Pancreas (tissue), 10 donors: ENCODE measurements around the gene LTO1. TPM values are rescaled to one million over a fixed set of nuclear protein-coding genes. Genes with fewer than 3 reads are reported as not detected.
A peak's percentile ranks its signal among the peaks of the same experiment; 100 is the strongest.

Experiments
- ATAC-seq, 4 donors: fragments of 200-7000 bp; cut with Tn5 transposase; one replicate each; pipeline versions ENCODE4 v1.8.0 to v1.9.1; 2020; ENCODE audit warnings: mild to moderate bottlenecking in 4 of 4, moderate library complexity in 4 of 4
- DNase-seq, 6 donors: peaks; one replicate each; pipeline ENCODE4 v3.0.0-alpha.2; 2020
- FAIRE-seq: peaks from 2 replicates; lab custom pipeline; 2012; peaks lifted over from hg19 to GRCh38; lab: Jason Lieb, UNC
- H3K27ac ChIP-seq, 4 donors: fragments of 200-600 bp; sonication (generic); 1 replicate in 3 of 4; 2 replicates in 1 of 4; pipeline versions ENCODE4 v1.5.0 to v1.8.0; 2020
- H3K27me3 ChIP-seq, 4 donors: fragments of 200-600 bp; one replicate each; pipeline ENCODE4 v1.8.0; 2021
- H3K36me3 ChIP-seq, 3 donors: fragments of 200-600 bp; sonication (generic) in 1 of 3; one replicate each; pipeline versions ENCODE4 v1.5.0 to v1.8.0; 2020 to 2021
- H3K4me1 ChIP-seq, 3 donors: fragments of 200-600 bp; one replicate each; pipeline ENCODE4 v1.8.0; 2021
- H3K4me3 ChIP-seq, 4 donors: fragments of 200-600 bp; sonication (generic) in 2 of 4; one replicate each; pipeline versions ENCODE4 v1.5.0 to v1.8.0; 2020 to 2021
- H3K9me3 ChIP-seq, 4 donors: fragments of 200-600 bp; one replicate each; pipeline ENCODE4 v1.8.0; 2021
- CTCF ChIP-seq, 4 donors: fragments of 200-600 bp; sonication (generic) in 3 of 4; IDR thresholded peaks; one replicate each; pipeline versions ENCODE4 v1.5.0 to v1.8.0; 2021; ENCODE audit warnings: antibody characterized with exemption in 4 of 4
- WGBS, 2 donors: extraction: QIAGEN DNeasy Blood & Tissue Kit; methylation state at CpG; one replicate each; pipeline ENCODE4 v1.1.7; 2013; 5-methylcytosine and 5-hydroxymethylcytosine counted together
- intact Hi-C, 3 donors: fragments of 100-400 bp; cut with DNase I; formaldehyde crosslinking; loops; one replicate each; pipeline versions ENCODE4 v1.11.1 to v1.14.2; 2022
- polyA plus RNA-seq, 2 donors: library from polyadenylated mRNA; stranded (reverse); fragments of 200-250 nt; gene quantifications; one replicate each; pipeline ENCODE4 v1.2.3, GENCODE V29; 2013
- total RNA-seq, 6 donors: library from RNA; stranded (reverse); fragmentation: NEBNext Ultra II Directional in 4 of 6; extraction: Animal tissue kit (Norgen Biotek cat#: 25700) in 4 of 6; gene quantifications; one replicate each; pipeline versions ENCODE4 v1.2.1 to v1.2.4, GENCODE V29; 2021 to 2023
- donor health status: healthy with polysubstance abuse.
- donor health status: DM: no; HTN: no; CAD: no; lungs with moderate emphysema.
- donor health status: DM: no; HTN: no; CAD: no.
- donor health status: control.
- donor health status: control.
- donor health status: Bipolar disorder and iron deficiency.
- donor health status: DM: yes; HTN: yes; CAD: no.
- donor health status: DM: no; HTN: no; CAD: no.
- donor health status: DM: no; HTN: no; CAD: no.
- donor health status: DM: yes; HTN: yes; CAD: no.

LTO1 gene
- total and polyA plus RNA-seq, 8 donors, result 7.7 to 27.8 (median 12.2) TPM

- peaks cover 0 to 43% (median 11%) of the 10 kb centered on the region in 4 donors for H3K27me3 ChIP-seq
- intact Hi-C loops, result no loop called here
- TF ChIP-seq CTCF (IDR thresholded peaks at IDR 0.05), result peak in 1 of 4 donors; percentile 12
- DNase-seq (no peak), ATAC-seq (peak in 3 of 4 donors; percentile 51 to 66 (median 53)), FAIRE-seq (no peak)
- 3 to 6% methylated on average over 61 to 63 of the region's 63 CpGs for WGBS, 2 donors
- H3K4me1 ChIP-seq, result peaks cover 0 to 6% (median 0%) of the 10 kb centered on the region in 3 donors
- peak overlapping the region in 2 of 4 donors; percentile 8 to 18 for H3K4me3 ChIP-seq
- no peaks in the 10 kb centered on the region for H3K36me3 ChIP-seq
- no peaks in the 10 kb centered on the region for H3K9me3 ChIP-seq
- H3K27ac ChIP-seq, result no peak overlapping the region
Measured at GRCh38 chr11:69704508-69705253, 29.5 kb upstream of the LTO1 start.

- TF ChIP-seq CTCF (IDR thresholded peaks at IDR 0.05), result no peak
- H3K27ac ChIP-seq, result no peak within 1 kb of the TSS
- H3K36me3 ChIP-seq, result no peaks in the 10 kb centered on the region
- H3K9me3 ChIP-seq, result no peaks in the 10 kb centered on the region
- intact Hi-C loops, result no loop called here
- peak within 1 kb of the TSS in 2 of 4 donors; percentile 8 to 18 for H3K4me3 ChIP-seq
- H3K27me3 ChIP-seq, result peaks cover 0 to 43% (median 11%) of the 10 kb centered on the region in 4 donors
- WGBS, 2 donors, result 1 to 2% methylated on average over 46 to 67 of the region's 67 CpGs
- FAIRE-seq, result no peak
- DNase-seq, result peak in 1 of 6 donors; percentile 75
- ATAC-seq, result peak in 1 of 4 donors; percentile 23
- H3K4me1 ChIP-seq, result peaks cover 0 to 6% (median 0%) of the 10 kb centered on the region in 3 donors
Measured at GRCh38 chr11:69703768-69704507, 28.8 kb upstream of the LTO1 start, which contains the start of gene FGF19. Gene FGF19, minus strand, starts transcription at chr11:69704022. Its CDS starts 146 bp downstream, at chr11:69703876.

GRCh38 chr11:69703453-69703767, 28.3 kb upstream of the LTO1 start:
- Histone ChIP-seq H3K36me3 (no peaks in the 10 kb centered on the region), H3K9me3 (no peaks in the 10 kb centered on the region), H3K4me1 (peaks cover 0 to 6% (median 0%) of the 10 kb centered on the region in 3 donors), H3K27me3 (peaks cover 0 to 43% (median 11%) of the 10 kb centered on the region in 4 donors), H3K4me3 (no peak overlapping the region), H3K27ac (no peak overlapping the region)
- ATAC-seq (no peak), DNase-seq (no peak), FAIRE-seq (no peak)
- WGBS, 2 donors, result 2% methylated on average over 20 to 34 of the region's 34 CpGs
- intact Hi-C loops, result no loop called here
- TF ChIP-seq CTCF (IDR thresholded peaks at IDR 0.05), result no peak

GRCh38 chr11:69702769-69703452, 27.8 kb upstream of the LTO1 start:
- DNase-seq, result no peak
- Histone ChIP-seq H3K27ac (no peak overlapping the region), H3K36me3 (no peaks in the 10 kb centered on the region), H3K4me3 (no peak overlapping the region), H3K27me3 (peaks cover 0 to 43% (median 11%) of the 10 kb centered on the region in 4 donors), H3K9me3 (no peaks in the 10 kb centered on the region), H3K4me1 (peaks cover 0 to 6% (median 0%) of the 10 kb centered on the region in 3 donors)
- no peak for ATAC-seq
- FAIRE-seq, result no peak
- no peak for TF ChIP-seq CTCF (IDR thresholded peaks at IDR 0.05)
- intact Hi-C loops, result no loop called here
- 7 to 9% methylated on average over 40 to 45 of the region's 45 CpGs for WGBS, 2 donors
